H1 (cell line): Measurements from ENCODE around the gene LRBA. TPM values are rescaled to one million over a fixed set of nuclear protein-coding genes. Genes with fewer than 3 reads are reported as not detected.

ENCODE experiments used
- GTF2F1 ChIP-seq: IDR thresholded peaks from 2 replicates; pipeline ENCODE4 v1.6.1; 2012; ENCODE audit warnings: low read depth, low read length, improper control_type of control experiment, borderline replicate concordance
- polyA plus RNA-seq, 7 experiments: library from polyadenylated mRNA; depleted of rRNA in 3 of 7; stranded (reverse) in 5 of 7; unstranded in 2 of 7; fragments of >200 nt in 5 of 7; fragments of 200-250 nt in 2 of 7; gene quantifications; 1 replicate in 5 of 7; 2 replicates in 1 of 7; 4 replicates in 1 of 7; pipeline versions ENCODE4 v1.2.1 to v1.2.3, GENCODE V29; 2011 to 2013; ENCODE audit warnings: missing spikeins in 2 of 7, mixed read lengths in 2 of 7
- total RNA-seq: library from RNA; stranded (reverse); fragmentation: NEBNext Ultra II Directional; extraction: Animal tissue kit (Norgen Biotek cat#: 25700); gene quantifications from 2 replicates; pipeline ENCODE4 v1.2.1, GENCODE V29; 2021
- TF ChIP-seq, protein P1 (sequence below): IDR thresholded peaks from 2 replicates; pipeline ENCODE4 v1.6.1; 2011; ENCODE audit warnings: low read length, improper control_type of control experiment

Gene LRBA
- total and polyA plus RNA-seq, 2 of the 8 experiments (the other 6 are each of a cell fraction or from before 2014, with no cell fraction given), result 54.6 to 83.2 TPM

DNA sequence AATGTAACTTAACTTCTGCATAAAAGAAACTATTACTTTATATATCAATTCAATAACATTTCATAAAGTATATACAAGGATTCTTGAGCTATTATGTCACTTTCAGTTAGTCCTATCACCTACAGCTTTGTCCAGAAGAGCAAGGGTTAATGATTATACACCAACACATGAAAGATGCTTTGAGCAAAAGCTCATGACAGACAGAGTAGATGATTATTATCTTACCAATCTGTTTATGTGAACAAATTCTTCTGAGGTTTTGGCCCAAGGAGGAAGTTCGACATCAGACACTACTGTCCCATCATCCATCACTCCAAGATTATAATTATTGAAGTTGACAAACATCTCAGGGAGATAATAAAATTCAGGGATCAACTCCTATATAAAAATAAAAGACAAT lies 599.9 kb downstream of the LRBA start (continued):
- TF ChIP-seq, protein P1, sequence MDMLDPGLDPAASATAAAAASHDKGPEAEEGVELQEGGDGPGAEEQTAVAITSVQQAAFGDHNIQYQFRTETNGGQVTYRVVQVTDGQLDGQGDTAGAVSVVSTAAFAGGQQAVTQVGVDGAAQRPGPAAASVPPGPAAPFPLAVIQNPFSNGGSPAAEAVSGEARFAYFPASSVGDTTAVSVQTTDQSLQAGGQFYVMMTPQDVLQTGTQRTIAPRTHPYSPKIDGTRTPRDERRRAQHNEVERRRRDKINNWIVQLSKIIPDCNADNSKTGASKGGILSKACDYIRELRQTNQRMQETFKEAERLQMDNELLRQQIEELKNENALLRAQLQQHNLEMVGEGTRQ, result no peak
- TF ChIP-seq GTF2F1, result no peak
